Left lung (tissue), 10 donors: ENCODE measurements around the gene LRRC37A3. TPM values are rescaled to one million over a fixed set of nuclear protein-coding genes. Genes with fewer than 3 reads are reported as not detected.
A peak's percentile ranks its signal among the peaks of the same experiment; 100 is the strongest.
"Not testable (repeated sequence)": the region's sequence is repeated elsewhere in the genome, so short reads cannot be mapped to it uniquely, and the experiment has no call there.

Source experiments
- ATAC-seq: fragments of 200-7000 bp; cut with Tn5 transposase; one replicate; pipeline ENCODE4 v1.9.1; 2020; ENCODE audit warnings: moderate library complexity
- DNase-seq, 4 donors: peaks; one replicate each; pipeline ENCODE4 v3.0.0-alpha.2; 2013 to 2020
- H3K27ac ChIP-seq, 2 donors: fragments of 200-600 bp; sonication (generic) in 1 of 2; one replicate each; pipeline versions ENCODE4 v1.5.0 to v1.8.0; 2020 to 2021
- H3K27me3 ChIP-seq, 2 donors: fragments of 200-600 bp; sonication (generic) in 1 of 2; one replicate each; pipeline versions ENCODE4 v1.5.0 to v1.8.0; 2020 to 2021
- H3K36me3 ChIP-seq, 2 donors: fragments of 200-600 bp; sonication (generic) in 1 of 2; one replicate each; pipeline versions ENCODE4 v1.5.0 to v1.8.0; 2020 to 2021
- H3K4me1 ChIP-seq, 2 donors: fragments of 200-600 bp; one replicate each; pipeline ENCODE4 v1.8.0; 2021
- H3K4me3 ChIP-seq, 2 donors: fragments of 200-600 bp; sonication (generic) in 1 of 2; one replicate each; pipeline versions ENCODE4 v1.5.0 to v1.8.0; 2020 to 2021; ENCODE audit warnings: mild to moderate bottlenecking in 1 of 2
- H3K9me3 ChIP-seq, 2 donors: fragments of 200-600 bp; sonication (generic) in 1 of 2; one replicate each; pipeline versions ENCODE4 v1.5.0 to v1.8.0; 2020 to 2021
- CTCF ChIP-seq, 2 donors: fragments of 200-600 bp; sonication (generic) in 1 of 2; IDR thresholded peaks; one replicate each; pipeline versions ENCODE4 v1.5.0 to v1.8.0; 2021; ENCODE audit warnings: antibody characterized with exemption in 2 of 2
- intact Hi-C, 2 donors: fragments of 100-400 bp; cut with DNase I; formaldehyde crosslinking; loops; one replicate each; pipeline versions ENCODE4 v1.11.2 to v1.14.2; 2022
- polyA plus RNA-seq, 6 donors: library from polyadenylated mRNA; unstranded; fragments of 120-200 nt; gene quantifications; one replicate each; pipeline ENCODE4 v1.2.1, GENCODE V29; 2013; ENCODE audit not compliant: insufficient read length in 6 of 6
- total RNA-seq, 2 donors: library from RNA; stranded (reverse); fragmentation: NEBNext Ultra II Directional; extraction: Animal tissue kit (Norgen Biotek cat#: 25700); gene quantifications; one replicate each; pipeline ENCODE4 v1.2.1, GENCODE V29; 2021
- donor health status: DM: no; HTN: yes; CAD: no.
- donor health status: DM: no; HTN: no; CAD: no.

Gene LRRC37A3
- total and polyA plus RNA-seq, 8 donors: 9.8 to 45.0 (median 29.6) TPM

GRCh38 chr17:64847504-64848466 is 71.5 kb downstream of the LRRC37A3 start:
- H3K9me3 ChIP-seq, H3K4me3 ChIP-seq, H3K36me3 ChIP-seq, intact Hi-C loops, H3K27me3 ChIP-seq: not testable (repeated sequence)
- peak; percentile 44 to 81 for TF ChIP-seq CTCF (IDR thresholded peaks at IDR 0.05)
- DNase-seq (peak; percentile 25 to 93 (median 56)), ATAC-seq (peak; percentile 96)
- peaks cover 0 to 14% of the 10 kb centered on the region in 2 donors for H3K4me1 ChIP-seq
- peak overlapping the region in 1 of 2 donors; percentile 28 for H3K27ac ChIP-seq

DNA sequence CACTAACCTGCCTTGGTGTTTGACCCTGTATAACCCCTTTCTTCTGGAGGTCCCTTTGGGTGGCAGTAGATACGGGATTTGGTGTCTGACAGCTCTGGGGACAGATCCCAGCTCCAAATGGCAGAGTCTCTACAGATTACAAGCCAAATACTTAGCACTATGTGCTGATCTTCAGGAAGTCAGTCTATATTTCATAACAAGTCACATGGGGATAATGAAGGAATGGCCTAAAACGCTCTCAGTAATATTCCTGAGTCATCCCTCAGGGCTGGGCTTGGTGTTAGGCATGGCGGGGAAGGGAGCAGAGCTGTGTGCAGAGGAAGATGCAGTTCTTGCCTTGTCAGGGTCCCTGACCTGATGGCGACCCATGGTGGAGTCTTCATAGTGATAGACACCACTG is 72.4 kb downstream of the LRRC37A3 start:
- H3K4me3 ChIP-seq, H3K36me3 ChIP-seq, H3K27me3 ChIP-seq, H3K9me3 ChIP-seq, intact Hi-C loops, DNase-seq: not testable (repeated sequence)
- ATAC-seq: peak; percentile 87
- Histone ChIP-seq H3K4me1 (peaks cover 0 to 14% of the 10 kb centered on the region in 2 donors), H3K27ac (peak overlapping the region in 1 of 2 donors; percentile 41)

DNA sequence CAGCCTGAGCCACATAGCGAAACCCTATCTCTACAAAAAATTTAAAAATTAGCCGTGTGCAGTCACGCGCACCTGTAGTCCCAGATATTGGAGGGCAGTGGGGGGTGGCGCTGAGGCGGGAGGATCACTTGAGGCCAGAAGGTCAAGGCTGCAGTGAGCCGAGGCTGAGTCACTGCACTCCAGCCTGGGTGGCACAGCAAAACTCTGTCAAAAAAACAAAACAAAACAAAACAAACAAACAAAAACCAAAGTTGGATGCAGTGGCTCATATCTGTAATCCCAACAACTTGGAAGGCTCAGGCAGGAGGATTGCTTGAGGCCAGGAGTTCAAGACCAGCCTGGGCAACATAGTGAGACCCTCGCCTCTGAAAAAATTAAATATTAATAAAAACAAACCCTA is 75.4 kb downstream of the LRRC37A3 start:
- H3K36me3 ChIP-seq, ATAC-seq, H3K4me3 ChIP-seq, DNase-seq, H3K27me3 ChIP-seq, intact Hi-C loops, H3K9me3 ChIP-seq: not testable (repeated sequence)
- peak overlapping the region in 1 of 2 donors; percentile 41 for H3K27ac ChIP-seq
- H3K4me1 ChIP-seq: peaks cover 0 to 19% of the 10 kb centered on the region in 2 donors

DNA sequence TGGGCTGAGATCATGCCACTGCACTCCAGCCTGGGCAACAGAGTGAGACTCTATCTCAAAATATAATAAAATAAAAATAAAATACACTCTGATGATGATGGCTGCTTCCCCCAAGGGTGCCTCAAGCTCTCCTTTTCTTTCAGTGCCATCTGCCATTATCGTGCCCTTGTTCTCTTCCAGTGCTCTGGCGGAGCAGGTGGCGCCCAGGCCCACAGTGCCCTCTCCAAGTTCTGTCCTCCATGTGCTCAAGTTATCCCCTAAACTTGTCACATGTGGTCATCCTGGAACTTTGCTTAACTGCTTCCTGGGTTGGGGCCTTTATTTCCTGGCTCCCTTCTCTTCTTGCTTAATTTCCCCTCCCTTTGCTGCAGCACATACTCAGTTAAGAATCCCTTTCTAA is 76.4 kb downstream of the LRRC37A3 start:
- DNase-seq, intact Hi-C loops, ATAC-seq, H3K9me3 ChIP-seq, H3K4me3 ChIP-seq, H3K36me3 ChIP-seq, H3K27me3 ChIP-seq: not testable (repeated sequence)
- Histone ChIP-seq H3K27ac (peak overlapping the region in 1 of 2 donors; percentile 33), H3K4me1 (peaks cover 0 to 17% of the 10 kb centered on the region in 2 donors)

GRCh38 chr17:64840960-64841359 is 78.3 kb downstream of the LRRC37A3 start:
- H3K27ac ChIP-seq: peak overlapping the region in 1 of 2 donors; percentile 45
- ATAC-seq, H3K4me3 ChIP-seq, H3K4me1 ChIP-seq, intact Hi-C loops, H3K36me3 ChIP-seq, DNase-seq, H3K9me3 ChIP-seq, H3K27me3 ChIP-seq: not testable (repeated sequence)

DNA sequence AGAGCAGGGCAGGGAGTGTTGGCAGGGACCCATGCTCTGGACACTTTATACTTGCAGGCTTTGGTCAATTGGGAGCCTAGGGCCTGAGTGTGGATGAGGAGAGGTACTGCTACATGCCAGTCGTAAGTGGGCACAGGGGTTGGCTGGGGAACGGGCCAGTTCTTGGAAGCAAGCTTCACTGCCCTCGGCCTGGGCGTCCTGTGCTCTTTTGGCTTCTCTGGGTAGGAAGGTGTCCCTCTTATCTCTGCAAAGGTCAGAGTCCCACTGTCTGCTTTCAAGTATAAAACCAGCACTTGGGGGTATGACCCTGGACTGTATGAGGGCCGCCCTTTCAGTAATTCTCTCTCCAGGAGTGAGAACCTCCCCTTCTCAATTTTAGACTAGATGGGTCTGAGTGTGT is 80.8 kb downstream of the LRRC37A3 start:
- ATAC-seq, intact Hi-C loops, H3K27ac ChIP-seq: not testable (repeated sequence)

GRCh38 chr17:64837018-64837761 is 82.1 kb downstream of the LRRC37A3 start:
- intact Hi-C loops, H3K36me3 ChIP-seq, H3K9me3 ChIP-seq, H3K27me3 ChIP-seq: not testable (repeated sequence)
- ATAC-seq: peak; percentile 96
- H3K4me3 ChIP-seq: peak overlapping the region; percentile 48 to 64
- H3K27ac ChIP-seq: peak overlapping the region; percentile 73 to 90
- DNase-seq: peak; percentile 69 to 97 (median 88)
- peaks cover 0 to 43% of the 10 kb centered on the region in 2 donors for H3K4me1 ChIP-seq

More for the DNA sequence above, 80.8 kb downstream of the LRRC37A3 start:
- not testable (repeated sequence) for H3K4me3 ChIP-seq, DNase-seq, H3K9me3 ChIP-seq, H3K27me3 ChIP-seq, H3K36me3 ChIP-seq
- H3K4me1 ChIP-seq: peaks cover 0 to 33% of the 10 kb centered on the region in 2 donors

GRCh38 chr17:64836623-64837017 is 82.7 kb downstream of the LRRC37A3 start:
- H3K36me3 ChIP-seq, H3K9me3 ChIP-seq, H3K27me3 ChIP-seq, intact Hi-C loops: not testable (repeated sequence)
- peak overlapping the region; percentile 48 to 64 for H3K4me3 ChIP-seq
- H3K27ac ChIP-seq: peak overlapping the region; percentile 67 to 90
- H3K4me1 ChIP-seq: peaks cover 0 to 43% of the 10 kb centered on the region in 2 donors
- peak; percentile 35 for ATAC-seq
- DNase-seq: peak; percentile 2 to 83 (median 28)

DNA sequence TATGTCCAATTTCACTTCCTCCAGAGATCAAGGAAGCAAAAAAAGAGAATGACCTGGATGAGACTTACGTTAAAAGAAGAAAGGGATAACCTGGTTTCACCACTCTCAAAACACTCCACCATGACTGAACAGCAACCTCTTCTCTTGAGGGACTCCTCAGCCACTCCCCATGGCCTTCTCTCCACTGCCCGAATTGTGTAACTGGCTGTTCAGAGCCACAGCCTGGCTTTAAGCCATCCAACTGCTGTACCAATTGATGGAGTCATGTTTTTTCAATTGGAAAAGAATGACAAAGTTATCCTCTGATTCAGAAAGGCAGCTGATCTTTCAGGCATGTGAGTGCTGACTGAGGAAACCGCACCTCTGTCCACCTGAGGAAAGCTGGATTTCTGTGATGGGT is 85.2 kb downstream of the LRRC37A3 start:
- Histone ChIP-seq H3K4me1 (peaks cover 0 to 56% of the 10 kb centered on the region in 2 donors), H3K27ac (peak overlapping the region in 1 of 2 donors; percentile 55)
- intact Hi-C loops, H3K36me3 ChIP-seq, H3K27me3 ChIP-seq, H3K4me3 ChIP-seq, H3K9me3 ChIP-seq: not testable (repeated sequence)
- ATAC-seq (peak; percentile 26), DNase-seq (peak in 2 of 4 donors; percentile 1 to 69)

- Histone ChIP-seq H3K4me1 (peaks cover 0 to 49% of the 10 kb centered on the region in 2 donors), H3K36me3 (peaks cover 0 to 11% of the 10 kb centered on the region in 2 donors), H3K27ac (peak overlapping the region in 1 of 2 donors; percentile 50)
- H3K9me3 ChIP-seq, ATAC-seq, DNase-seq, H3K4me3 ChIP-seq, H3K27me3 ChIP-seq, intact Hi-C loops: not testable (repeated sequence)
These were observed 88.6 kb downstream of the LRRC37A3 start for GRCh38 chr17:64830631-64831040.

- H3K27me3 ChIP-seq, DNase-seq, ATAC-seq, H3K4me3 ChIP-seq, intact Hi-C loops, H3K9me3 ChIP-seq: not testable (repeated sequence)
- Histone ChIP-seq H3K4me1 (peaks cover 0 to 43% of the 10 kb centered on the region in 2 donors), H3K27ac (peak overlapping the region in 1 of 2 donors; percentile 50), H3K36me3 (peaks cover 0 to 12% of the 10 kb centered on the region in 2 donors)
These were observed 89.3 kb downstream of the LRRC37A3 start for GRCh38 chr17:64829824-64830630.
